DMS79 (cell line): ENCODE measurements around the gene FASTKD3.

Experiments used
- DNase-seq: peaks from one replicate; lab custom pipeline; 2025; lab: John Stamatoyannopoulos, UW

FASTKD3 gene

DNA sequence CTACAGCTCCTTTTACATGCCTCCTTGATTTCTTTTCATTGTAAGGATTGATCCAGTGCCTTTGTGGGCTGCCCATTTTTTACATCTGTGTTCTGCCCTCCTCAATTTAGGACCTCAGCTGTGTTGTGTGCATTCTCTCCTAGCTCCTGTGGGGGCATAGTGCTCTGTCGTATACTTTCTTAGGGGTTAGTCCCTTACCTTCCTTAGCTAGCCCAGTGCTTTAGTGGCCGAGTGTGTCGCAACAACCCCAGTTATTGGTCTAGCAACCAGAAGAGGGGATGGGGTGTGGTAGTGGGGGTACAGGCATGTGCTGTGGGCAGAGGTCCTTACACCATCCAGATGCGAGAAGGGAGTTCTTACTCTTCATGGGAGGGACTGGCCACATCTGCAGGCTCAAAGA lies 12.3 kb upstream of the FASTKD3 start:
- DNase-seq = no peak

DNA sequence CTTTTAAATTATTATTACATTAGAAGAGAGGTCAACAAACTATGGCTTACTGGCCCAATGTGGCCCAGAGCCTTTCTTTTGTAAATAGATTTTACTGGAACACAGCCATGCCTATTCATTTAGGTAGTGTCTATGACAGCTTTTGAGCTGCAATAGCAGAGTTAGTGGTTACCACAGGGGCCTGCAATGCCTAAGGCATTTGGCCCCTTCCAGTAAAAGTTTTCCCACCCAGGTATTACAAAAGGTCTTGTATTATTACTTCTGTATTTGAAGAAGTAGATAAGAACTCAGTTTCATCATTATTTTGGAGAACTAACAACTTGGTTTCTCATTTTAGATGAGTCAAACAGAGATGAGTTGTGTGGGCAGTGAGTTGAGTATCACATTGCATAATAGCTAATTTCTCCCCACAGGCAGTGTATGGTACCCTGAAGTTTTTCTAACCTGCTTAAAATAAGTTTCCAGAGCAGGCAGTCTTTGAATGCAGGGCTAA lies 9.6 kb upstream of the FASTKD3 start:
- no peak for DNase-seq

DNA sequence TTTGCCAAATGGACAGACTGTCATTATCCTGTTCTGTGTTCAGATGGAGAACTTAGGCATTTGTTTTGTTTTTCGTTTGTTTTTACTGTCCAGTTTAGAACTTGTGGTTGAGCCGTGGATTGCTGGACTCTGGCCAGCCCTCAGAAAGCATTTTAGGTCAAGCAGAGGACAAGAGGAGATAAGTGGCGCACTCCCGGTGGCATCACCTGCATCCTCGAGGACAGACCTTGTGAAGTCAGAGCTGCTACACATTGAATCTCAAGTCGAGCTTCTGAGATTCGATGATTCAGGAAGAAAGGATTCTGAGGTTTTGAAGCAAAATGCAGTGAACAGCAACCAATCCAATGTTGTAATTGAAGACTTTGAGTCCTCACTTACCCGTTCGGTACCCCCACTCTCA lies 9.0 kb upstream of the FASTKD3 start:
- DNase-seq = peak; percentile 15

DNA sequence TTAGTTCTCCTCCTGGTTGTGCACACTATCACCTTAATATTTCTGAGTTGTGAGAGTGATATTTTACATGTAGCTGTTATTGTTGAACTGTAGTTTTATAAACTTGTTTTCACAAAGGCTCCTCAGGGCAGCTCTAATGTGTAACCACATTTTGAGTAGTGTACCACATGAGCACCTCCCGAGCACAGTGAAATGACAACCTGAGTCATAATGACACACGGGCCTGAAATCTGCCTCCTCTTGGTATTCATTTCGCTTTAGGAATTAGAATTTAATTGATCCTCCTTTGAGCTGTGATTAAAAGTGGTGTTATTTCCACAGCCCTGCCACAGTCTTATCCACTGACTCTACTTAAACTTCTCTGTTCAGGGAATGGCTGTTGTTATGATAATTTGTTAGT lies 8.0 kb upstream of the FASTKD3 start:
- no peak for DNase-seq

DNA sequence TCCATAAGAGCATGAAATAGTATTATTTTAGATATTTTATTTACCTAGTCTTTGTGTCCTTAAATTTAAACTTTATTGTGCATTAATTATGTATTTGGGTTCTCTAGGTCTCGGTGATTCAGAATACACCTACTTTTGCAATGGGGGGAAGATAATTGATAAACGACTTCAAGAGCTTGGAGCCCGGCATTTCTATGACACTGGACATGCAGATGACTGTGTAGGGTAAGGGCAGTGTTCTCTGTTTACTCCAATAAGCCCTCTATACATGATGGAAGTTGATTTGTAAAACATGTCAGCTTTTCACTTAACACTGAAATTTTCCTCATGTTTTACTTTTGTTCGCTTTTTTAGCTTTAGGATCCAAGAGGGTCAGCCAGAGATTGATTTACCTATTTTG lies 6.3 kb upstream of the FASTKD3 start:
- no peak for DNase-seq

DNA sequence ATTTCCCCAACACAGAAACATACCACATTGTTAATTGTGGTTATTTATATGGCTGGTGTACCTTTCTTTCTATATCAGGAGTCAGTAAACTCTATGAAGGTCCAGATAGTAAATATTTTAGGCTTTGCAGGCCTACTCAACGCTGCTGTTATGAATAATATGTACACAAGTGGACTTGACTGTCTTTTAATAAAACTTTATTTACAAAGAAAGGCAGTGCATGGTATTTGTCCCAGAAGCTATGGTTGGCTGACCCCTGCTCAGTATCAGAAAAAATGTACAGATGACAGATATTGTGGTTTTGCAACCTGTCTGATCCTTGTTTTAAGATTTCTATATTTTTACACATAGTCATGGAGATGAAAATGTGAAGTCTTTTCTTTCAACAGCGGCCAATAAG lies 5.8 kb upstream of the FASTKD3 start:
- DNase-seq = no peak

DNA sequence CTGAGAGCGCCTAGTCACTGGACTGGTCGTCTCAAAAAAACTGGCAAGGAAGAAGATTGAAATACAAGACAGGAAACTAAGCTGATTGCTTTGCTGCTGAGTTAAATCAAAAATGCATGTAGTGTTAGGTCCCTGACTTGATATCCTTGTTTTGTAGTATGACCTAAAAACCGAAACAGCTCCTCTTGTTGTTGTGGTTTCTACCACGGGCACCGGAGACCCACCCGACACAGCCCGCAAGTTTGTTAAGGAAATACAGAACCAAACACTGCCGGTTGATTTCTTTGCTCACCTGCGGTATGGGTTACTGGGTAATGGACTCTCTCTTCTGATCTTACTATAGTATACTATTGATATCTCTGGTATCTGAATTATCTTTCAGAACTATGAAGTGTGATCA lies 4.4 kb upstream of the FASTKD3 start:
- DNase-seq = no peak

DNA sequence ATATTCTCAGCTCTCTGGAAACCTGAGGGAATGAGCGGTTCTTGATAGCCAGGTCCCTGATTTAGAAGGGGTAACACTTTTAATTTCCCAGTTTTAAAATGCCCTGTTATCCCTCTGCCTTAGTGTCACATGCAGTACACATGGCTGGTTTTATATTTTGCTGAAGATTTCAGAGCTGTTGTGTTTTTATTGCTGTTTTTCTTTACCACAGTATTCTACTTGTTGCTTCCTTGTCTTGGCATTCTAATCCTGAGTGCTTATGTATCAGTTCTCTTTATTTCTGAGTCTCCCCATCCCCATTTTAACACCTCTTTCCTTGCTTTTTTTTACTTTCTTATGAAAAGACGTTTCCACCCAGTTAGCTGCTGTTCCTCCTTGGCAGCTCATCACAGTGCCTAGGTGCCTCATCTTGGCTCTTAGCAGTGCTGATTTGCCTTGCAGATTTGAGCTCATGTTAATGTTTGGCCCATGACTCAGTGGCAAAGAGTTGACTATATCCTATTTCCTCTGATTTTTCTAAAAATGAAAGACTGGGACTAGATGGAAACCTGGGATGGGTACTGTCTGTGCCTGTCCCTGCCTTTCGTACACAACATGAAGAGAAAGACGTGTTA lies 3.8 kb upstream of the FASTKD3 start:
- DNase-seq = no peak

DNA sequence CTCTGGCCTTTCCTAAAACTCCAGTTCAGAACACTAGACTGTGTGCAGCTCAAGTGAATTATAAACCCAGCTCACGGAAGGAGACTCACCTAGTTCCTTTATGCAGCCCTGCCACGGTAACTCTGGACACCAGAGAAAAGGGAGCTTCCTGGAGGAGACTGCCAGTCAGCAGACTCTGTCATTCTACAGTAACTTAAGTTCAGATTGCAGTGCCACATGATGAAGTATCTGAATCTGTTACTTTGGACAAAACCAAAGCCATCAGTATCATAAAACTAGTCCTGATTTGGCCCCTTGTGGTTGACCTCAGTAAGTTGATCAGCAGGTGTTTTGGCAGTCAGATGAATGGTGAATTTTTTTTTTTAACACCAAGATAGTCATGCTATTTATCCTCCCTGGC lies 2.8 kb upstream of the FASTKD3 start:
- no peak for DNase-seq

DNA sequence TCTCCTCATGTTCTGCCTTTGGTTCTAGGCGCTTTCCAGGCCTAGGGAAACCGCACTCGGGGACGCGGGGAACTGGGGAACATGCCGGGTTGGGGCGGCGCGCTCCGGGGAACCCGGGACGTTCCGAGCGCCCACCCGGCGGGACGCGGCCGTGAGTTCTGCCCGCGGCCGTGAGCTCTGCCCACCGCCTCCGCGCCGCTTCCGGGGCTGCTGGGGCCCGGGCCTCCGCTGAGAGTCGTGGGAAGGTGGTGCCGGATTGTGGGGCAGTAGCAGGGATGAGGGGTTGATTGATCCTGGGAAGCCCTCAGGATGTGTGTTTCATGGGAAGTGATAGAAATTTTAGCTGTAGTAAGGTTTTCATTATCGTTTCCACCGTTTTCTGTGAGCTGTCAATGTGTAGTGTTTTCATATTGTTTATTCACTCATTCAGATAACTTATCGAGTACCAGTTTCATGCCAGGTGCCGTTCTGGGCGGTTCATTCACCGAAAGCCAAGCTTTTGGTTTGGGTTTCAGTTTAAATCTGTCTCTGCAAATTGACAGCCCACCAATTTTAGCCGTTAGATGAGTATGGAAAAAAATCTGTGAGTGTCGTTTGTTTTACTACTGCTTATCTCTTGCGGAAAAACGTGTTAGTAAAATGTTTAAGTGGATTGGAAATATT lies 774 bp upstream of the FASTKD3 start:
- no peak for DNase-seq

DNA sequence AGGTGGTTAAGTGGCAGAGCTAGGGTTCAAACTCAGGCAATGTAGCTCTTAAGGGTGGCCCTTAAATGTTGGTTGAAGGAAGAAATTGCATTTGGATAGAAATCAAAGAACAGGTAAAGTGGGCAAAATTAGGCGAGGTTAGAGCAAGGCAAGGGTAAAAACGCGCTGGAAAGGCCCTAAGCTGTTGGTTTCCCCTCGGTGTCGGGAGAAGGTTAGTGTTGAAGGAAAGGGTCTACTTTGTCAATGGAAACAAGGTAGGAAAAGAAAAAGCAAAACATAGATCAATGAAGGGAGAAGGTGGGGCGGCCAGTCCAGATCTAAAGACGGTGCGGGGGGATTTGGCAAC lies 431 bp downstream of the FASTKD3 start:
- no peak for DNase-seq

DNA sequence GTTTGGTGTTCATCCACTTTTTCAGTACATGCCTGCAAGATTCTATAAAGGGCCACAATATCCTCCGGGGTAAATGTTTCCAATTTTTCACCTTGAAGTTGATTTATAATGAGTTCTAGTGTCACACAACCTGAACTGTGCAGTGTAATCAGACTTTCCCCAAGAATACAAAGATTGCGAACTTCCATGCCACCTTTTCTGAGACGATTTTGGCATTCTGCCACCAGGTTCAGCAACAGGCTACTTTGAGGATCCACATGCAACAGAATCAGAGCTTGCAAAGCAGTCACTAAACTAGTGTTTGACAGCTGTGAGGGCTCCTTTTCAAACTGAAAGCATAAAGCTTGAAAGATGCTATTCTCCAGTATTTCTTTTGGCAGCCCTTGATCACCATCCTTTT lies 1.6 kb downstream of the FASTKD3 start:
- no peak for DNase-seq

DNA sequence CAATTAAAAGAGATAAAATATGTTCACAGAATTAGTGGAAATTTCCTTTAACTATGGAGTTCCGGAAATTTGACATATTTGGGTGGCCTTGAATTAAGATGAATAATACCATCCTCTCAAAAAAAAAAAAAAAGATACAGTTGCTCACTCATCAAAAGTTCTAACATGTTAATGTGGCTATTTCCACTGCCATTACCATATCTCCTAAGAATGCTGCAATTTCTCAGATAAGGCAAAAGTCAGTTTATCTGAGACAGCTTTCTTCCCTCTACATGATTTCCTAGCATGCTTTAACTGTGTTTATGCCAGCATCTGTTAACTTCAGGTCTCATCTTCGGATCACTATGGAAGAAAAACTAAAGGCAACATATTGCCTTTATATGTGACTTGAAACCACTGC lies 2.6 kb downstream of the FASTKD3 start:
- no peak for DNase-seq

DNA sequence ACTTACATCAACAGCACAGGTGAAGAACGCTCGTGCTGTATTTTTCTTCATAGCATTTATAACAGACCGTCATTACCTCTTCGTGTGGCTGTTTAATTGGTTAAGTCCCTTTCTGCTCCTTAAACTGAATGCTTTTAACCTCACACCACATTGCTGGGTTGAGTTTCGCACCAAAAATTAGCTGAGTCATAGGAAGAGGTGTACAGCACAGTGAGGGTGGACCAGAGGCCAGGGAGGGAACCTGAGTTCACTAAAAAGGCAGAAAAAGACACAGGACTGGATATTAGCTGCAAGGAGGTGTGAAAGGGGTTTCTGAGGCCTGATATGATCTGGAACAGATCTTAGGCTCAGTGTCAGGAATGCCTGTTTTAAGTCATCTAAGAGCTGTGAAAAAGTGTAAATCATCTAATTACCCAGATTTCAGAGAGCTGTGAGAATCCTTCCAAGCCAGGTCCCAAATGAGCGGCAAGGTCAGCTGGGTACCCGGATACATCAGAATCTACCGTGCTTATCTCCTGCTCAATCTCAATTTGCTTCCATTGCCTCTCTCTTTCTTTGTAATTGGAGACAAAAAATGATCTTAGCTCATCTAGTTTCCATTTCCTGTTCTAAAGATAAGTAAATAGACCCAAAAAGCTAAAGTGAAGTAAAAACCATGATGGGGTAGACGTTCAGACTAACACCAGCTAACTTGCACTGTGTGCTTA lies 10.8 kb downstream of the FASTKD3 start:
- no peak for DNase-seq

DNA sequence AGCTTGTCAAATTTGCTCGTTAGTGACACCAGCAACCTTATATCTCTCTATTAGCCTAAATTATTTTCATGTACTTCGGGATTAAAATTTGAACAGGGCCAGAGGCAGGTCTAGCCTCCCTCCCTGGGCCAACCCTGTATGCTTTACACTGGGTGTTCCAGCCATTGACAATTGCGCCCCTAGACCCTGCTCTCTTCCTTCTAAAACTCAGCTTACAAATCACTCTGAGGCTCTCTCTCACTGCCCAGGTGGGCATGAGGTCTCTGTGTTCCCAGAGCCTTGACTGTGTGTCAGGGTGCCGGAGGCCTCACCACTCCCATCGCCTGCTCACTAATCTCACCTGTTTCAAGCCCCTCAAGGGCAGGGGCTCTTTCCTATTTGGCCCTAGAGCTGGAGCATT lies 11.5 kb downstream of the FASTKD3 start:
- DNase-seq = no peak

DNA sequence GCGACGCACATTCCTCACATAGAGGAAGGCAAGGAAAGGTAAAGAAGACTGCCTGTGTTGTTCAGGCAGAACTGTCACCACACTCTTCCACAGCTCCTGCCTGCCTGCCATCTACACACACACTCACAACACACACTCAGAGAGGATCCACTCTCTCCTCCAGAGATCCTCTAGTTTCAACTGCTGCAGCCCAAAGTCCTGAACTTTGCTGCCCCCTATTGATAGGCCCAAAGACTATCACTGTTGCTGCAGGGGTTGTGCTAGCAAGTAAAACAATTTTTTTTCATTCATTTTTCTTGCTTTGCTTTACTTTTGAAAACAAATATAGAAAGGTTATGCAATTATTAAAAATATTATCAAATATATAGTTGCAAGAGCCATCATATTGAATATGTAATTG lies 12.0 kb downstream of the FASTKD3 start:
- DNase-seq = peak; percentile 42

DNA sequence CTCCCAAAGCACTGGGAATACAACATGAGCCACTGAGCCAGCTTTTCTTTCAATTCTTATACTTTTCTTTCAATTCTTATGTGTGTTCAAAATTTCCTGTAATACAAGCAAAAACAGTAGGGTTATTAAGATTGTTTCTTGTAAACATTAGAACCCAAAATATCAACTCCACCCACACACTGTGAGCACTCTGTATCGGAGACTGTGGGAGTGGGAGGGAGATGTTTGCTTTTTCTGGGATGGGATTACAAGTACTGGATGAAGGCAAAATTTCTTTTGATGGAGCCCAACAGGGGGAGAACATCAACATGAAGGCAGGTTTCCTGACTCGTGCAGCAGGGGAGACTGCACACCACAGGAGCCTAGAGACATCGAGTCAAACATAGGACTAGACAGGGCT lies 13.2 kb downstream of the FASTKD3 start:
- DNase-seq = no peak

DNA sequence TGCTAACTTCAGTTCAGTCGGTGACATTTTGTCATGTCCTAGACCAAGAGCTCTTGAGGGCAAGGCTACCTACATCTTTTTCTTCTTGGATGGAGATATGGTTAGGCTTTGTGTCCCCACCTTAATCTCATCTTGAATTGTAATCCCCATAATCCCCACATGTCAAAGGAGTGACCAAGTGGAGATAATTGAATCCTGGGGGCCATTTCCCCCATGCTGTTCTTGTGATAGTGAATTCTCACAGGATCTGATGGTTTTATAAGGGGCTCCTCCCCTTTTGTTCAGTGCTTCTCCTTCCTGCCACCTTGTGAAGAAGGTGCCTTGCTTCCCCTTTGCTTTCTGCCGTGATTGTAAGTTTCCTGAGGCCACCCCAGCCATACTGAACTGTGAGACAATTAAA lies 15.8 kb downstream of the FASTKD3 start:
- DNase-seq = no peak

DNA sequence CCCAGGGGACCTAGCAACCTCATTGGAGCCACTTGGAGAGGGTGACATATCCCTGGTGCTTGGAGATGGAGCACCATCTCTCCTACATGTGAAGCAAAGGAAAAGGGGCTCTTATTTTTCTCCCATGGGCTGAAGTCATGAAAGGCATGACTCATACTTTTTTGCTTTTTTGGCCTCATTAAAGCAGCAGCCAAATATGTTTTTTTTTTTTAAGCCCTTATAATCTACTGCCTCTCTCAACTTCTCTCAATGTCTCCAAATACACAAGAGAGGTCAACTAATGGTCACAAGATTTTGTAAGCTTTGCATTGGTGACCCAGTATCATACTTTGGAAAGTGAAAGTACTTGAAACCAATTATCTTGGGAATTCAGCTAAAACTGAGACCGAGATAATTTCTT lies 16.3 kb downstream of the FASTKD3 start:
- no peak for DNase-seq

DNA sequence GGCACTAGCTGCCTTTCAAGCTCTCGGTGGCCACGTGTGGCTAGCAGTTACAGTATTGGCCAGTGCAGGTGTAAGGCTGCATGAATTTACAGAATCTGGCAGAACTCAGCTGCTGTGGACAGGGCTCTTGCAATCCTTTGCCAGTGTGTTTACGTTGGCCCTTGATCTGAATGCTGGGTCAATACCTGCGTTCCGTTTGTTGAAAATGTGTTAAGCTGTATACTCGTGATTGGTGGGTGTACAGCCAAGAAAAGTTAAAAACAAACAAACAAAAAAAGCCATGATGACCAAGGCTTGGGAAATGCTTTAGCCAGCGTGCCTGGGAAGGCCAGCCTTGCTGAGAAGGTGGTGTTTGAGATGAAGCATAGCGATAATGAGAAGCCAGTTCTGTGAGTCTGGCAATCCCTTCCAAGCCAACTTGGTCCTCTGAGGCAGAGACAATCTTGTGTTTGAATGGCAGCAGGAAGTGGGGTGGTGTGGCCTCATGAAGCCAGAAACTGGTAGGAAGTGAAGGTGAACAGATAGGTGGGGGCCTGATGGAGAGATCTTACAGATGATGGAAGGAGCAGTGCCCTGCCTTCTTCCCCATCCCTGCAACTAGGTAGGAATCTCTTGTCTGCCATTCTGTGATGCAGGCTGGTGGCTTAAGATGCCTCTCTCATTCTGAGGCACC lies 17.1 kb downstream of the FASTKD3 start:
- no peak for DNase-seq

DNA sequence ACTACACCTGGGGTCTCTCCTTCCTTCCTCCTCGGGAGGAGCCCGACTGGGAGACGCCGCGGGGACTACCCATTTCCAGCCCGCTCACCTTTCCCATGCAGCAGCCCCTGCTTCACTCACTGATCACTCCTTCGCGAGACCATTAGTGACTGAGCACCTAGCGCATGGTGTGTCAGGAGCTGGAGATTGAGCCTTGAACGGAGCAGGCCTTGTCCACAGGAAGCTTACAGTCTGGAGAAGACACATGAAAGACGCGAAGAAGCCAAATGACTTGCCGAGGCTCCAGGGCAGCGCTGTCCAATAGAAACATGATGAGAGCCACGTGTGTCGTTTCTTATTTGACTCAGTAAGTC lies 17.6 kb downstream of the FASTKD3 start:
- DNase-seq = no peak

DNA sequence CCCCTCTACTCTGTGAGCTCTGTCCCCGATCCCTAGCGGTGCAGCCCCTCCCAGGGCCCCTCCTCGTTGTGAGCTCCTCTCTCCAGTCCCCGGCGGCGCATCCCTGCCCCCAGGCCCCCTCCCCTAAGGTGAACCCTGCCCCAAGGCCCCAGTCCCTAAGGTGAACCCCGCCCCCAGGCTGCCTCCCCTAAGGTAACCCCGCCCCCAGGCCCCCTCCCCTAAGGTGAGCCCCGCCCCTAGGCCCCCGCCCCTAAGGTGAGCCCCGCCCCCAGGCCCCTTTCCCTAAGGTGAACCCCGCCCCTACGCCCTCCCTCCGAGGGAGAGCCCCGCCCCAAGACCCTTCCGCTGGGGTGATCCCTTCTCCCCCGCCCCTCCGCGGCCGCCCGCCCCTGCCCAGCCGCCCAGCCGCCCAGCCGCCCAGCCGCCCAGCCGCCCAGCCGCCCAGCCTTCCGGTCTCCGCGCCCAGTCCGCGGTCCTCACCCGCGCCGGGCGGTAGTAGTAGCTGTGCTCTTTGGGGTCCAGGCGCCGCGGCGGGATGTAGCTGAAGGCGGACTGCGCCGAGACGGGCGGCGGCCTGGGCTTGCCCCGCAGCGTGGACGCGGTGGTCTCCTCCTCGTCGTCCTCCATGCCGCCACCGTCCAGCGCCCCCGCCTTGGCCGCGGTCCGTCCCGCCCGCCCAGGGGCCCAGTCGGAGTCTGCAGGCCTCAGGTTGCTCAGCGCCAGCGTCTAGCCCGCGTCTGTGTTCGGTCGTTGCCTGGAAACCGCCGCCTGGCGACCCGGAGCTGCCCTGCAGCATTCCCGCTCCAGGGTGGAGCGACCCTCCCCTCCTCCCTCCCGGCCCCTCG lies 18.2 kb downstream of the FASTKD3 start, which contains the start of gene CFAP90:
CFAP90 (minus strand) TSS at position 739 of the 845 bp plus-strand sequence; CDS start at position 627, 112 bp downstream.
- DNase-seq = peak; percentile 39
